A549 (cell line): Measurements from ENCODE around the gene HDGFL2.

Experiments used
- CEBPB ChIP-seq, 2 experiments: fragments of >200 bp in 1 of 2; sonication (Bioruptor Twin) in 1 of 2; formaldehyde crosslinking in 1 of 2; IDR thresholded peaks; 2 replicates each; pipeline ENCODE4 v1.6.1; 2012 to 2016
- CHD4 ChIP-seq: fragments of 200-600 bp; sonication (generic); IDR thresholded peaks from 2 replicates; pipeline ENCODE4 v1.6.1; 2016; ENCODE audit warnings: antibody characterized with exemption, mild to moderate bottlenecking, borderline replicate concordance
- CTCF ChIP-seq: fragments of >200 bp; sonication (Bioruptor Twin); formaldehyde crosslinking; IDR thresholded peaks from 3 replicates; pipeline ENCODE4 v1.5.1; 2016
- EP300 ChIP-seq, 2 experiments: fragments of >200 bp; sonication (Bioruptor Twin); formaldehyde crosslinking; IDR thresholded peaks; 2 replicates in 1 of 2; 3 replicates in 1 of 2; pipeline ENCODE4 v1.6.1; 2016 to 2017
- ESRRA ChIP-seq: fragments of 150-350 bp; IDR thresholded peaks from 2 replicates; pipeline ENCODE4 v1.6.1; 2014; ENCODE audit warnings: mild to moderate bottlenecking, low read length, borderline replicate concordance
- JUNB ChIP-seq: fragments of >200 bp; sonication (Bioruptor Twin); formaldehyde crosslinking; IDR thresholded peaks from 2 replicates; pipeline ENCODE4 v1.6.1; 2016
- POLR2A ChIP-seq: IDR thresholded peaks from 2 replicates; pipeline ENCODE4 v1.6.1; 2012; ENCODE audit warnings: mild to moderate bottlenecking, low read length
- RAD21 ChIP-seq, 2 experiments: fragments of >200 bp in 1 of 2; sonication (Bioruptor Twin) in 1 of 2; formaldehyde crosslinking in 1 of 2; IDR thresholded peaks in 1 of 2; conservative IDR thresholded peaks in 1 of 2; 2 replicates in 1 of 2; 3 replicates in 1 of 2; pipeline ENCODE4 v1.6.1; 2012 to 2018; ENCODE audit warnings: inconsistent platforms in 1 of 2
- RCOR1 ChIP-seq: fragments of 150-350 bp; IDR thresholded peaks from 2 replicates; pipeline ENCODE4 v1.6.1; 2014; ENCODE audit warnings: antibody characterized with exemption, low read length, low read depth
- SMC3 ChIP-seq: fragments of >200 bp; sonication (Bioruptor Twin); formaldehyde crosslinking; IDR thresholded peaks from 3 replicates; pipeline ENCODE4 v1.6.1; 2018; ENCODE audit warnings: inconsistent platforms
- TF ChIP-seq, protein P1 (sequence below): IDR thresholded peaks from 2 replicates; pipeline ENCODE4 v1.6.1; 2012

- TF ChIP-seq CTCF (no peak), ESRRA (no peak), JUNB (no peak), EP300 (IDR thresholded peaks at IDR 0.05) (no peak), RCOR1 (no peak), CEBPB (IDR thresholded peaks at IDR 0.05) (no peak), POLR2A (no peak), RAD21 (conservative IDR thresholded peaks at IDR 0.05 in 1 of 2, IDR thresholded peaks at IDR 0.05 in 1 of 2) (no peak), SMC3 (no peak), CHD4 (no peak)
- TF ChIP-seq, protein P1, sequence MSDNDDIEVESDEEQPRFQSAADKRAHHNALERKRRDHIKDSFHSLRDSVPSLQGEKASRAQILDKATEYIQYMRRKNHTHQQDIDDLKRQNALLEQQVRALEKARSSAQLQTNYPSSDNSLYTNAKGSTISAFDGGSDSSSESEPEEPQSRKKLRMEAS, result no peak
These were observed 28.9 kb downstream of the HDGFL2 start for GRCh38 chr19:4500841-4501591.
